DOHH2 (cell line): Measurements from ENCODE around the gene C1orf146.

ENCODE experiments used
- CTCF ChIP-seq: fragments of 200-600 bp; sonication (generic); IDR thresholded peaks from one replicate; pipeline ENCODE4 v1.5.1; 2014; ENCODE audit warnings: antibody characterized with exemption, mild to moderate bottlenecking, low read depth, low read length; ENCODE audit not compliant: poor library complexity, severe bottlenecking
- EZH2phosphoT487 ChIP-seq: fragments of 200-600 bp; sonication (generic); IDR thresholded peaks from 2 replicates; pipeline ENCODE4 v1.6.1; 2017; ENCODE audit warnings: borderline replicate concordance, mild to moderate bottlenecking, antibody characterized with exemption, low read length, moderate library complexity, mixed read lengths

- TF ChIP-seq CTCF: no peak
- no peak for TF ChIP-seq EZH2phosphoT487
Measured at GRCh38 chr1:92274939-92275338, 57.2 kb downstream of the C1orf146 start.
